ENCODE data around the gene CCDC197.

Gene CCDC197

GRCh38 chr14:93962701-93963601 lies 34.1 kb upstream of the CCDC197 start:
- no peak for DNase-seq

DNA sequence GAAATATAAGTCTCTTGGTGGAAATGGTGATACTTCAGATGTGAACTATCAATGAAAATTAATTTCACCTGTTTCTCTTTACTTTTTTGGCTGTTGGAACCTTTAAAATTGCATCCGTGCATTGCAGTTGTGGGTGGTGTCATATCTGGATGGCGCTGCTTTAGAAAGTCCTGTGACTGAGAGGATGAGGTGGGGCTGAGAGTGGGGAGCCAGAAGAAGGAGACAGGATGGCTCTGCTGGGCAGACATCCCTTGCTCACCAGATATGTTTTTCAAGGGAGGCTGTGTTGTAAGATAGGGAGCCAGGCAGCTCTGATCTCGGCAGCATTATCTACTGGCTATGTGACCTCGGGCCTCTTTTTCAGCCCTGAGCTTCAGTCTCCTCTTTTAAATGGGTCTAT lies 33.4 kb upstream of the CCDC197 start:
- no peak for DNase-seq

GRCh38 chr14:93964281-93964680 lies 32.8 kb upstream of the CCDC197 start:
- no peak for DNase-seq

DNA sequence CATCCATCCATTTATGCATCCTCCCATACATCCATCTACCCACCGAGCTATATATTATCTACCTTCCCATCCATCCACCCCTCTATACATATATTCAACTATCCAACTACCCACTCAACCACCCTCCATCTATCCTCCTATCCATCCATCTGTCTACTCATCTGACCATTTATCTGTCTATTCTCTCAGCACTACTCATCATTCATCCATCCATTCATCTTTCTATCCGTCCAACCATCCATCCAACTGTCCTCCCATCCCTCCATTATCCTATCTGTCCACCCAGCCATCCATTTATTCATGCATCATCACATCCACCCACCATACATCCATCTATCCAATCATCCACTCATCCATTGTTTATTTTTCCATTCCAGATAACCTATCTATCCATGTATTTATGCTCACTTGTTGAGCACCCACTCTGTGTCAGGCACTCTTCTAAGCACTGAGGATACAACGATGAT lies 32.2 kb upstream of the CCDC197 start:
- no peak for DNase-seq

- no peak for DNase-seq
These were observed 31.7 kb upstream of the CCDC197 start for GRCh38 chr14:93965287-93965821.

GRCh38 chr14:93965946-93966474 lies 31.1 kb upstream of the CCDC197 start:
- no peak for DNase-seq

DNA sequence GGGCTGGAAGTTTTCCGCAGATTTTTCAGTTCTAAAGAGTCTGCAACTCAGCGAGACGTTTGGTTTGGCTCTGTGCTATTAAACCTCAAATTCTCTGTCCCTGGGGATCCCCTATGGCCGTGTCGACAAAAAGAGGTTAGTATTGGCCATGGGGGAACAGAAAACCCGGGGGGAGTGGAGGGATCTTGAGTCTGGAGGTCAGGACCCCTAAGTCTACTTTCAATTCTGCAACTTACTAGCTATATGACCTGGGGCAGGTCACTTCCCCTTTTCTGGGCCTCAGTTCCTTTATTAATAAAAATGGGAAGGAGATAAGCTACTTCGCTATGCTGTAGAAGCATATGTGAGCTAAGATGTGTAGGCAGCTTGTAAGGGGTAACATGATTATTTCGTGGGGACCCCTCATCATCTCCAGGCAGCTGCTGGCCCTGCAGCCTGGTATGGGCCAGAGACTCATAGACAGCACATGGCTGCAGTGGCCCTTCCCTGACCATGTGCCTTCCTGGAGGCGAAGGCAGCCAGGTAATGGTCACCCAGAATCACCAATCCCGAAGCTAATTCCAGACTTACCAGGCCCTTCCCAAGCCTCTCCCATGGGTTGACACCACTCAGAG lies 29.4 kb upstream of the CCDC197 start:
- no peak for DNase-seq

- no peak for DNase-seq
These were observed 27.8 kb upstream of the CCDC197 start for GRCh38 chr14:93969082-93969828.

DNA sequence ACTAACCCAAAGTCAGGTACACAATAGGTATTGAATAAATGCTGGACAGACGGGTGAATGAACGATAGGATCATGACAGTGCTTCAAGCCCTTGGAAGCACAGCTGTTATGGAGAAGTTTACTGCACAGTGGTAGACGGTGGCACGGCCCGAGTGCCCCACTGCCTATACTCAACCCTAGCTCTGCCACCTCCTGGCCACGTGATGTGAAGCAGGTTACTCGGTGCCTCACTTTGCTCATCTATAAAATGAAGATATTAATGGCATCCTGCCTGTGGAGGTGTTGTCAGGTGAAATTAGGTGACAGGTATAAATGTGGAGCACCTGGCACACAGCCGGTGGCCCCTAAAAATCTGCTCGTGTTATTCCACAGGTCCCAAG lies 26.5 kb upstream of the CCDC197 start:
- DNase-seq: no peak

DNA sequence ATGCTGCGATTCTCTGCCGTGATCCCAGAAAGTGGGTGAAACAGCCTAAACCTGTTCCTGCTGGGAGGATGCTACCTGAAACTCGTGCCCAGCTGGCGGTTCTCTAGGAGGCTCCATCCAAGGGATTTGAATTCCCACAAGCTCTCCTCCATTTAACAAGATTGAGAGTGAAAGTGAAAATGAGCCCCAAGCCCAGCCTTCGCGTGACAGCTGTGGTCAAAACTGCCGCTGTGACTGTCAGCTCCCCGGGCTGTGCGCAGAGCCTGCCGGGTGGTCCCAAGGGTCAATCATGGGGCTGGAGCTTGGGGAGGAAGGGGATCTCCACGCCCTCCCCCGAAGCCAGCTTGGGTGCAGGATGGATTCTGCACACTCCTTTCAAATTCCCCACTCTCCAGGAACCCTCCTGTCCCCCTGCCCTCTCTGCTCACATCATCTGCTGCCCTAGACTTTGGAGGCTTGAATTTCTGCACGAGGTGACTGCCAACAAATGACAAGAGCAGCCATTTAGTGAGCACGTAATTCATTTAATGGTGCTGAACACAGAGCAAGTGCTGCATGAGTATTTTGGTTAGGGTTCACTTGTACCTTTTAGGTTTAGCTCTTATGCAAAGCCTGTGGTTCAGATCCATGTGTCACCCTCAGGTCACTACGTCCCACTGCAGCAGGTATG lies 26.0 kb upstream of the CCDC197 start:
- DNase-seq: no peak

- no peak for DNase-seq
These were observed 25.5 kb upstream of the CCDC197 start for GRCh38 chr14:93971635-93972027.

- no peak for DNase-seq
These were observed 24.4 kb upstream of the CCDC197 start for GRCh38 chr14:93972618-93973205.

- no peak for DNase-seq
These were observed 23.5 kb upstream of the CCDC197 start for GRCh38 chr14:93973607-93974006.

DNA sequence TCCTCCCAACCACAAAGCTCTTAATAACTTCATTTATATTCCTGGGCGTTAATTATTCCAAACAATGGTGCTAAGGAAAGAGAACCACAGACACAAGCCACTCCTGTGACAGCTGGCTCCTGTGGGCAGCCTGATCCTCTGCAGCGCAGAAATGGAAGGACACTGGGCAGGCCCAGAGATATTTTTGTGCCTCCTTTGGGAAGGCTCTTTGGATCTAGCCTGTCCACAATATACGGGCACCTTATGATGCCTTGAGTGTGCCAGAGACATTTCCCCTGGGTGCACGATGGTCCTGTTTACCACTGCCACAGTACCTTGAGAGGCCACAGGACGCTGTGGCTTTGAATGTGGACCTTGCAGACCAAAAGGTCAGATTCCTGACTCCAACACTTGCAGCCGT lies 22.8 kb upstream of the CCDC197 start:
- DNase-seq: no peak

DNA sequence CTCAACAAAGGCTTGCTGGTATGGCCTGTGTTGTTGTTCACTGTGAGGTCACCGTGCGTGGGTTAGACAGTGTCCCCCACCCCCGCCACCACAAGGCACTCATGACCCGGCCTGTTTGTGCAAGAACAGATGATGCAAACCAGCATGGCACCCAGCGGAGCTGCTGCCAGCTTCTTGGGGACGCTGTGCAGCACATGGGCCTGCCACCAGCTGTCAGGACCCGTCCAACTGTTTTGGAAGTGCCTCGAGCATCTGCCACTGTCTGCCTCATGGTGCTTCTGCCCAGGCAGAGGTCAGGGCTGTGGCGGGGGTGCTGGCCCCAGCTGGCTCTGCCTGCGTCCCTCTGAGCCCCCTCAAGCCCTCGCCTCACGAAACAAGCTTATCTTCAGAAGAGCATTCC lies 22.3 kb upstream of the CCDC197 start:
- DNase-seq: no peak

- DNase-seq: no peak
These were observed 21.2 kb upstream of the CCDC197 start for GRCh38 chr14:93975791-93976476.

DNA sequence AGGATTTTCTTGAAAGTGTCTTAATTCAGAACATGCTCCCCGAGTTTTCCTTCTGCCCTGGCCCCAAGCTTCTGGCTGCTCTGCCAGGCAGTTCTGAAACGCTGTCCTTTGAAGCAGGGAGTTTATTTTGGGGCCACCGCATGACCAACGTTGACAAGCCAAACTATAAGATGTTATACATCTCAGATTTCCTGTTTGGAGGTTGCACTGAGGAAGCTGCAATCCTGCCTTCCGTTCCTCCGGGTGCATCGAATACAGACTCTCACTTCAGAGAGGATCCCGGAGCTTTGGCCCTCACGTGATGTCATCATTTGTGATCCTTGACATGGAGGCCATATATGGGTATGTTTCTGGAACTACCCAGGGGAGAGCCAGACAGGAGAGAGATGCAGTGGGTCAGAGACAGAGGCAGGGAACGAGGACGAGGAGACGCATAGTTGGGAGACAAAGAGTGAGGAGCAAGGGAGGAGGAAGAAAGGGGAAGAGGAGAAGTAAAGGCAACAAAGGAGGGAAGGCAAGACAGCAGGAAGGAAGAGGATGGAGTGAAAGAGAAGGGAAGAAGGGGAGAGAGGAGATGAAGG lies 20.5 kb upstream of the CCDC197 start, which contains the start of gene ASB2:
Gene ASB2 (minus strand): TSS at position 94 of the 581 bp plus-strand sequence. CDS start 12,031 bp downstream, outside the sequence.
- DNase-seq: no peak

DNA sequence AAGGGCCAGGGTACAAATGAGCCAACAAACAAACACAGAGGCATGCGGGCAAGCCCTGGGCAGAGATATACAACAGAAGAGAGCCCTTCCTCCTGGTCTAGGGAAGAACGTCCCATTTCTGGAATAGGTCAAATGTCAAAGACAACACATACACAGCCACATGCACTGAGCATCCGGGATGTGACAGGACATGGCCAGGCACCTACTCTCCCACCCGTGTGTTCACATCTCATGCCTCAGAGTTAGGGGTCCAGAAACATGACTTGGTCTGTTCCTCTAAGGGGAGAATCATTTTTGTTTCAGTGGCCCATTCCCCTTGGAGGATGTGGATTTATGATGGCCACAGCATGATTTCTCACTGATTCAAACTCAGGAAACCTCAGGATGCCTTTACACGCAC lies 19.9 kb upstream of the CCDC197 start:
- DNase-seq: no peak

- no peak for DNase-seq
These were observed 19.1 kb upstream of the CCDC197 start for GRCh38 chr14:93977790-93978581.

- DNase-seq: no peak
These were observed 18.4 kb upstream of the CCDC197 start for GRCh38 chr14:93978735-93979134.

All from NCI-H1436 treated with DMSO at 0.1 percent for 48 hours (cell line).